ENCODE measurements around the gene MBP. TPM values are rescaled to one million over a fixed set of nuclear protein-coding genes. Genes with fewer than 3 reads are reported as not detected.

Gene MBP
- total RNA-seq, 2 experiments from 2014 or later = 13.5 to 28.9 TPM

DNA sequence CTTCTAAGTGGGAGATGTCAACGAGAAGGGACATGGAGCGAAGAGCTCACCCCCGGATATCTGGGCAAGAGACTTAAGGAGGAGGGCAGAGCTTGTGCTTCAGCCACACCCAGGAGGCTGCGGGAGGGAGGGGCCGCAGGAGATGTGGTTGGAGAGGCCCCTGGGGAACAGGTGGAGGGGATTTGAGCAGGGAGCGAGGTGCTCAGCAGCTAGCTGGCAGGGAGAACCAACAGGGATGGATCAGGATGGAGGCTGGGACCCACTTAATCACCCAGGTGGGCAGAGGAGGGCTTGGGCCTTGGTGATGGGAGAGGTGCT lies 78.3 kb downstream of the MBP start:
- H3K79me2 ChIP-seq (ENCODE audit: insufficient read depth, low read depth, low read length) = no peaks in the 10 kb centered on the region
- no peaks in the 10 kb centered on the region for H4K20me1 ChIP-seq (ENCODE audit: insufficient read depth, low read length)
- no peaks in the 10 kb centered on the region for H3K9me3 ChIP-seq (ENCODE audit: low read length)
- H3K27ac ChIP-seq (ENCODE audit: low read depth, low read length, poor library complexity, severe bottlenecking) = peak overlapping the region; percentile 87
- peaks cover 70% of the 10 kb centered on the region for H3K4me1 ChIP-seq (ENCODE audit: insufficient read depth, low read length, poor library complexity, severe bottlenecking)
- peak overlapping the region; percentile 82 for H3K4me2 ChIP-seq (ENCODE audit: low read length)
- peak overlapping the region; percentile 49 for H3K4me3 ChIP-seq (ENCODE audit: low read depth, low read length, poor library complexity, severe bottlenecking)
- intact Hi-C loops (cut with micrococcal nuclease; ENCODE audit: unreplicated experiment) = loop anchor here (2.0 kb wide), 2 partner anchors 53 to 71 kb away; no protein-coding TSS in a partner anchor
- H2AFZ ChIP-seq (ENCODE audit: low read length) = peak overlapping the region; percentile 42; the same call in 1 of the 2 replicates
- H3K36me3 ChIP-seq (ENCODE audit: insufficient read depth, low read length) = no peaks in the 10 kb centered on the region
- BruUV-seq (replicated peaks) = no TSS peak
- H3K9me2 ChIP-seq (ENCODE audit: insufficient read depth, low read length) = no peaks in the 10 kb centered on the region
- POLR2A ChIA-PET = interaction anchor here (0.9 to 1.5 kb wide), 3 partner anchors 8 to 54 kb away, joined by 4 to 5 read pairs (median 4); no protein-coding TSS in a partner anchor
- no peak for TF ChIP-seq EZH2phosphoT487 (IDR thresholded peaks at IDR 0.05; ENCODE audit: borderline replicate concordance, low read depth, low read length)
- TF ChIP-seq, protein P1, sequence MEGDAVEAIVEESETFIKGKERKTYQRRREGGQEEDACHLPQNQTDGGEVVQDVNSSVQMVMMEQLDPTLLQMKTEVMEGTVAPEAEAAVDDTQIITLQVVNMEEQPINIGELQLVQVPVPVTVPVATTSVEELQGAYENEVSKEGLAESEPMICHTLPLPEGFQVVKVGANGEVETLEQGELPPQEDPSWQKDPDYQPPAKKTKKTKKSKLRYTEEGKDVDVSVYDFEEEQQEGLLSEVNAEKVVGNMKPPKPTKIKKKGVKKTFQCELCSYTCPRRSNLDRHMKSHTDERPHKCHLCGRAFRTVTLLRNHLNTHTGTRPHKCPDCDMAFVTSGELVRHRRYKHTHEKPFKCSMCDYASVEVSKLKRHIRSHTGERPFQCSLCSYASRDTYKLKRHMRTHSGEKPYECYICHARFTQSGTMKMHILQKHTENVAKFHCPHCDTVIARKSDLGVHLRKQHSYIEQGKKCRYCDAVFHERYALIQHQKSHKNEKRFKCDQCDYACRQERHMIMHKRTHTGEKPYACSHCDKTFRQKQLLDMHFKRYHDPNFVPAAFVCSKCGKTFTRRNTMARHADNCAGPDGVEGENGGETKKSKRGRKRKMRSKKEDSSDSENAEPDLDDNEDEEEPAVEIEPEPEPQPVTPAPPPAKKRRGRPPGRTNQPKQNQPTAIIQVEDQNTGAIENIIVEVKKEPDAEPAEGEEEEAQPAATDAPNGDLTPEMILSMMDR (conservative IDR thresholded peaks at IDR 0.05; ENCODE audit: low read length) = no peak
- peak; percentile 32 for DNase-seq (ENCODE audit: low spot score)
- CTCF ChIA-PET (ENCODE audit: unreplicated experiment) = interaction anchor here (0.5 kb wide), 1 partner anchor 39 kb away, joined by 3 read pairs; no protein-coding TSS in a partner anchor

DNA sequence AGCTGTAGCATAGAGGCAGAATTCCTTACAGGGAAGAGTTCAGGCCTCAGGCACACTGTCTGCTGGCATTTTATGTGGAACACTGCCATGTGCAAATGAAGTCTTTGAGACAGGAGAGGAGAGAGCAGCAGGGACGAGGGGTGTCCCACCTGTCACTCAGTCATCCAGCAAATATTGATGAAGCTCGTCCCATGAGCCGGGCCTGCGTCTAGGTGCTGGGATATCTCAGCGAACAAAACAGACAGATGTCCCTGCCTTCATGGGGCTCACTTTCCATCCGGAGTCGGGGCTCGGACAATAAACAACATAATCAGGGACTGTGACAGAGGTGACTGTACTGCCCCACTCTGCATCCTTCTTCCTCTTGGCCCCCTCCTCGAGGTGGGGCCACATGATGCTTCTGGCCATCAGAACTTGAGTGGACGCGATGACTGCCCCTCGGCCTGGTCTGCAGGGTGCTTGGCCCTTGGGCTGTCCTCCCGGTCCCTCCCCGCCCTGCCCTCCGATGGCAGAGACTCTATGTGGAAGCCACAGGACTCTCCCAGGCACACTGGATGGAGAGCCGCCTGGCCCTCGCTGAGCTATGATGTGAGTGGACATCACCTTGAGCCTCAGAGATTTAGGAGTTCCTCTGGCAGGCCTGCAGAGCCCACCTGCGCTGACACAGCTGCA lies 78.8 kb downstream of the MBP start:
- Histone ChIP-seq H3K27ac (ENCODE audit: low read depth, low read length, poor library complexity, severe bottlenecking) (peak overlapping the region; percentile 87), H4K20me1 (ENCODE audit: insufficient read depth, low read length) (no peaks in the 10 kb centered on the region), H2AFZ (ENCODE audit: low read length) (no peak overlapping the region), H3K4me3 (ENCODE audit: low read depth, low read length, poor library complexity, severe bottlenecking) (peak overlapping the region; percentile 49), H3K36me3 (ENCODE audit: insufficient read depth, low read length) (no peaks in the 10 kb centered on the region), H3K79me2 (ENCODE audit: insufficient read depth, low read depth, low read length) (no peaks in the 10 kb centered on the region), H3K9me3 (ENCODE audit: low read length) (no peaks in the 10 kb centered on the region), H3K9me2 (ENCODE audit: insufficient read depth, low read length) (no peaks in the 10 kb centered on the region), H3K4me1 (ENCODE audit: insufficient read depth, low read length, poor library complexity, severe bottlenecking) (peaks cover 70% of the 10 kb centered on the region), H3K4me2 (ENCODE audit: low read length) (peak overlapping the region; percentile 82)
- intact Hi-C loops (cut with micrococcal nuclease; ENCODE audit: unreplicated experiment) = loop anchor here (1.0 to 2.0 kb wide), 3 partner anchors 8 to 71 kb away; no protein-coding TSS in a partner anchor
- no TSS peak for BruUV-seq (replicated peaks)
- POLR2A ChIA-PET = interaction anchor here (0.9 to 1.8 kb wide), 4 partner anchors 8 to 70 kb away, joined by 4 to 5 read pairs (median 4); no protein-coding TSS in a partner anchor
- CTCF ChIA-PET (ENCODE audit: unreplicated experiment) = interaction anchor here (0.5 kb wide), 1 partner anchor 38 kb away, joined by 3 read pairs; no protein-coding TSS in a partner anchor
- no peak for DNase-seq (ENCODE audit: low spot score)
- TF ChIP-seq EZH2phosphoT487 (IDR thresholded peaks at IDR 0.05; ENCODE audit: borderline replicate concordance, low read depth, low read length) = no peak
- TF ChIP-seq, protein P1 (conservative IDR thresholded peaks at IDR 0.05; ENCODE audit: low read length) = no peak

DNA sequence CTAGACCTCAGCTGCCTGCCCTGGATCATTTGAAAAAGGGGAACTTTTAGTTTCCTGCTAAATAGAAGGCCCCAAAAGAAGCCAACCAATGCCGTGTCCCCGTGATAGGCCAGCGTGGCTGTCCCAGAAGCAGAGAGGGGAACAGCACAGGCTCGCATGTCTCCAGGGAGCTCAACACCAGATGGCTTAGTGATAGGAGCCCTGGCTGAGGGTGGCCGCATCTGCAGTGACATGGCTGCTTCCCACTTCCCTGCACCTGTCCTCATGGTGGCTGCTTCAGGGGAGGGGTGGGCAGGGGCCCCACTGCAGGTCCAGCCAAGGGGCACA lies 79.6 kb downstream of the MBP start:
- intact Hi-C loops (cut with micrococcal nuclease; ENCODE audit: unreplicated experiment) = loop anchor here (1.0 kb wide), 1 partner anchor 8 kb away; no protein-coding TSS in a partner anchor
- H3K9me2 ChIP-seq (ENCODE audit: insufficient read depth, low read length) = no peaks in the 10 kb centered on the region
- H2AFZ ChIP-seq (ENCODE audit: low read length) = no peak overlapping the region
- peak overlapping the region; percentile 87 for H3K27ac ChIP-seq (ENCODE audit: low read depth, low read length, poor library complexity, severe bottlenecking)
- H3K4me2 ChIP-seq (ENCODE audit: low read length) = peak overlapping the region; percentile 82
- peak; percentile 77 for DNase-seq (ENCODE audit: low spot score)
- H3K4me1 ChIP-seq (ENCODE audit: insufficient read depth, low read length, poor library complexity, severe bottlenecking) = peaks cover 77% of the 10 kb centered on the region
- no peaks in the 10 kb centered on the region for H3K79me2 ChIP-seq (ENCODE audit: insufficient read depth, low read depth, low read length)
- ChIA-PET POLR2A (interaction anchor here (0.7 to 1.8 kb wide), 5 partner anchors 16 to 71 kb away, joined by 3 to 5 read pairs (median 3); no protein-coding TSS in a partner anchor), CTCF (ENCODE audit: unreplicated experiment) (interaction anchor here (0.6 kb wide), 1 partner anchor 86 kb away, joined by 6 read pairs; no protein-coding TSS in a partner anchor)
- no peak for TF ChIP-seq EZH2phosphoT487 (IDR thresholded peaks at IDR 0.05; ENCODE audit: borderline replicate concordance, low read depth, low read length)
- TF ChIP-seq, protein P1 (conservative IDR thresholded peaks at IDR 0.05; ENCODE audit: low read length) = no peak
- peak overlapping the region; percentile 31 for H3K4me3 ChIP-seq (ENCODE audit: low read depth, low read length, poor library complexity, severe bottlenecking)
- H3K36me3 ChIP-seq (ENCODE audit: insufficient read depth, low read length) = no peaks in the 10 kb centered on the region
- no TSS peak for BruUV-seq (replicated peaks)
- no peaks in the 10 kb centered on the region for H3K9me3 ChIP-seq (ENCODE audit: low read length)
- H4K20me1 ChIP-seq (ENCODE audit: insufficient read depth, low read length) = no peaks in the 10 kb centered on the region

Data from OCI-LY7 (cell line).